Measurements from ENCODE around the gene BSDC1. TPM values are rescaled to one million over a fixed set of nuclear protein-coding genes. Genes with fewer than 3 reads are reported as not detected.

The BSDC1 gene
- total RNA-seq, 1 experiment from 2014 or later: 74.0 TPM

DNA sequence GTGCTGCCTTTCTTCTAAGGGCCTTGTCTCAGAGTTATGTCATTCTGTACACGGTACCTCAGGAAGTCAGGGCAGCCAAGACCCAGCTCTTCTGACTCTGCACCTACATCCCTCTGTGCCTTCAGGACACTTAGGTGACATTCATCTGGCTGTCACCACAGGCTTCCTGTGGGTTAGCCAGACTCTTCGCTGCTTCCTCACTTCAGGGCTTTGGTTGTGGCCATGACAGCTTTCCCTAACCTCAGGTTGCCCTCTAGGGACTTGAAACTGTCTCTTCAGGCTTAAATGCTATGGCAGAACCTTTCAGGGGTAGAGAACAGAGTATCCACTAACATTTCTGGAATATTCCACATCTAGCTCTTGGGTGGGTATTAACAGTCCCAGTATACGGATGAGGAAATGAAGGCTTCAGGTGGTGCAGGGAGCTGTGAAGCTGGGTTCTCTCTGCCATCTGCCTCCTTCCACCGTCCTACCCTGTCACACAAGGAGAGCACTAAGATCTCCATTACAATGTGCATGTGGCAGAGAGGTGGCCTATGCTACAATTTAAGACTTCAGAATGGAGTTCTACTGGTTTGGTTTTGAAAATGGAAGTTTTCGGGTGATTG lies 22.0 kb downstream of the BSDC1 start:
- Histone ChIP-seq H3K27me3 (ENCODE audit: insufficient read depth, low read depth) (no peaks in the 10 kb centered on the region), H2AFZ (no peak overlapping the region), H3K4me1 (replicated peaks; ENCODE audit: insufficient read depth) (no peaks in the 10 kb centered on the region), H4K20me1 (ENCODE audit: insufficient read depth) (peaks cover 5% of the 10 kb centered on the region; the same call in 1 of the 2 replicates), H3K9me3 (ENCODE audit: insufficient read depth, low read depth) (no peaks in the 10 kb centered on the region), H3K36me3 (ENCODE audit: low read depth) (peaks cover 41% of the 10 kb centered on the region), H3F3A (ENCODE audit: insufficient read depth, low read depth) (peaks cover 11% of the 10 kb centered on the region), H3K4me2 (no peak overlapping the region), H3K9me2 (ENCODE audit: insufficient read depth) (no peaks in the 10 kb centered on the region), H3K4me3 (no peak overlapping the region), H3K79me2 (ENCODE audit: low read depth) (no peaks in the 10 kb centered on the region), H3K27ac (no peak overlapping the region)
- ChIA-PET POLR2A (ENCODE audit: unreplicated experiment) (interaction anchor here (0.6 kb wide), 1 partner anchor 155 kb away, joined by 3 read pairs; no protein-coding TSS in a partner anchor), CTCF (interaction anchor here (0.6 kb wide), 1 partner anchor 499 kb away, joined by 3 read pairs; no protein-coding TSS in a partner anchor)
- no peak for DNase-seq
- intact Hi-C loops (cut with micrococcal nuclease; ENCODE audit: unreplicated experiment): no loop called here
- TF ChIP-seq, protein P1, sequence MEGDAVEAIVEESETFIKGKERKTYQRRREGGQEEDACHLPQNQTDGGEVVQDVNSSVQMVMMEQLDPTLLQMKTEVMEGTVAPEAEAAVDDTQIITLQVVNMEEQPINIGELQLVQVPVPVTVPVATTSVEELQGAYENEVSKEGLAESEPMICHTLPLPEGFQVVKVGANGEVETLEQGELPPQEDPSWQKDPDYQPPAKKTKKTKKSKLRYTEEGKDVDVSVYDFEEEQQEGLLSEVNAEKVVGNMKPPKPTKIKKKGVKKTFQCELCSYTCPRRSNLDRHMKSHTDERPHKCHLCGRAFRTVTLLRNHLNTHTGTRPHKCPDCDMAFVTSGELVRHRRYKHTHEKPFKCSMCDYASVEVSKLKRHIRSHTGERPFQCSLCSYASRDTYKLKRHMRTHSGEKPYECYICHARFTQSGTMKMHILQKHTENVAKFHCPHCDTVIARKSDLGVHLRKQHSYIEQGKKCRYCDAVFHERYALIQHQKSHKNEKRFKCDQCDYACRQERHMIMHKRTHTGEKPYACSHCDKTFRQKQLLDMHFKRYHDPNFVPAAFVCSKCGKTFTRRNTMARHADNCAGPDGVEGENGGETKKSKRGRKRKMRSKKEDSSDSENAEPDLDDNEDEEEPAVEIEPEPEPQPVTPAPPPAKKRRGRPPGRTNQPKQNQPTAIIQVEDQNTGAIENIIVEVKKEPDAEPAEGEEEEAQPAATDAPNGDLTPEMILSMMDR (conservative IDR thresholded peaks at IDR 0.05): no peak
- no peak for TF ChIP-seq EZH2 (IDR thresholded peaks at IDR 0.05; ENCODE audit: low read depth)
- no TSS peak for BruUV-seq (replicated peaks)

DNA sequence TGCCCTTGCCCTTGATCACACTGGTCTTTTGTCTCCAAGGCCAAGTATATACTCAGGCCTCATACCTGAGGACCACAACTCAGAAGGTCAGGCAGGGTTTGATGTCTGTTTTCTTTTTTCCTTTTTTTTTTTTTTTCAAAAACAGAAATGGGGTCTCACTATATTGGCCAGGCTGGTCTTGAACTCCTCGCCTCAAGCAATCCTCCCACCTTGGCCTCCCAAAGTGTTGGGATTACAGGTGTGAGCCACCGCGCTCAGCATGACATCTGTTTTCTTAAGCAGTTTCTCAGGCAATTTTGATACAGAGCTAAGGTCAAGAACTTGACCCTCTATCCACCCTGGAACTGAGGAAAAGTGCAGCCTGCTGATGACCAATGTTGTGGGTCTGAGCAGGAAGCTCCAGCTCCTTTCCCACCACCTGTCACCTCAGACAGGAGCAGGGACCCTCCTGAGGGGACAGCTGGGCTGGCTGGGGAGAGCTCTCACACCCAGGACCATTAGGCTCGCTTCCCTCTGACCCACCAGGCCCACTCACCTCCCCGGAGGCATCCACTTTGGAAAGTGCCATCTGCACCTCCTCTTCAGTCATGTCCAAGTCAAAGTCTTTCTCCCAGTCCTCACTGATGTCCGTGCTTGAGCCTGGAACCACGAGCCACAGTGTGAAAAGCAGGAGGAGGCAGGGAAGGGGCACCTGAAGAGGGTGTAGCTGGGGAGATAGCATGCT lies 26.2 kb downstream of the BSDC1 start:
- Histone ChIP-seq H3F3A (ENCODE audit: insufficient read depth, low read depth) (peaks cover 19% of the 10 kb centered on the region), H3K4me2 (no peak overlapping the region), H2AFZ (no peak overlapping the region), H3K27ac (no peak overlapping the region), H3K4me3 (no peak overlapping the region), H3K79me2 (ENCODE audit: low read depth) (no peaks in the 10 kb centered on the region), H3K36me3 (ENCODE audit: low read depth) (peaks cover 27% of the 10 kb centered on the region; the same call in 1 of the 2 replicates), H3K9me2 (ENCODE audit: insufficient read depth) (no peaks in the 10 kb centered on the region), H4K20me1 (ENCODE audit: insufficient read depth) (peaks cover 5% of the 10 kb centered on the region; the same call in 1 of the 2 replicates), H3K9me3 (ENCODE audit: insufficient read depth, low read depth) (no peaks in the 10 kb centered on the region), H3K27me3 (ENCODE audit: insufficient read depth, low read depth) (no peaks in the 10 kb centered on the region), H3K4me1 (replicated peaks; ENCODE audit: insufficient read depth) (no peaks in the 10 kb centered on the region)
- DNase-seq: no peak
- POLR2A ChIA-PET (ENCODE audit: unreplicated experiment): no interaction called here
- no TSS peak for BruUV-seq (replicated peaks)
- CTCF ChIA-PET: interaction anchor here (0.5 kb wide), 1 partner anchor 22 kb away, joined by 3 read pairs; no protein-coding TSS in a partner anchor
- intact Hi-C loops (cut with micrococcal nuclease; ENCODE audit: unreplicated experiment): no loop called here
- TF ChIP-seq, protein P1 (conservative IDR thresholded peaks at IDR 0.05): no peak
- no peak for TF ChIP-seq EZH2 (IDR thresholded peaks at IDR 0.05; ENCODE audit: low read depth)

DNA sequence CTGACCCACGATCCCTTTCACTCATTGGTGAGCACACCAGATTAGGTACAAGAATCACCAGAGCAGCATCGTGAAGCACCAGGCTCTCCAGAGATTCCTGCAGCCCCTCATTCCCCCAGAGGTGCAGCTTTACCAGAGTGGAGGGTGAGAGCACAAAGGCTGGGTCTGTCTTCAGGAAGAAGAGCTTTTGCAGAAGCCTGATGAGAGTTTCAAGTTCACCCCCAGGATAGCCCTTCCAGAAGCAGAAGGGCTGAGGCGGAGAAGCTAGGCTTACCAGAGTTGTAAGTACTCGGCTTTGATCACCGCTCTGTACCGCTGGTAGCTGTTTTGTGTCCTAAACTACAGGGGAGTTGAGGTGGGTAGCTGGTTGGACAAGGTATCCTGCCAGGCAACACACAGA lies 28.8 kb downstream of the BSDC1 start:
- H3K9me3 ChIP-seq (ENCODE audit: insufficient read depth, low read depth): no peaks in the 10 kb centered on the region
- no peak overlapping the region for H3K27ac ChIP-seq
- no peaks in the 10 kb centered on the region for H3K79me2 ChIP-seq (ENCODE audit: low read depth)
- no peaks in the 10 kb centered on the region for H3K9me2 ChIP-seq (ENCODE audit: insufficient read depth)
- CTCF ChIA-PET: no interaction called here
- no TSS peak for BruUV-seq (replicated peaks)
- DNase-seq: no peak
- peaks cover 18% of the 10 kb centered on the region; the same call in 1 of the 2 replicates for H3K36me3 ChIP-seq (ENCODE audit: low read depth)
- no peak overlapping the region for H3K4me2 ChIP-seq
- H3K4me3 ChIP-seq: no peak overlapping the region
- no peak overlapping the region for H2AFZ ChIP-seq
- TF ChIP-seq EZH2 (IDR thresholded peaks at IDR 0.05; ENCODE audit: low read depth): no peak
- TF ChIP-seq, protein P1 (conservative IDR thresholded peaks at IDR 0.05): no peak
- no peaks in the 10 kb centered on the region for H3K27me3 ChIP-seq (ENCODE audit: insufficient read depth, low read depth)
- no peaks in the 10 kb centered on the region; the same call in 1 of the 2 replicates for H4K20me1 ChIP-seq (ENCODE audit: insufficient read depth)
- intact Hi-C loops (cut with micrococcal nuclease; ENCODE audit: unreplicated experiment): no loop called here
- H3F3A ChIP-seq (ENCODE audit: insufficient read depth, low read depth): peaks cover 21% of the 10 kb centered on the region; the same call in 1 of the 2 replicates
- POLR2A ChIA-PET (ENCODE audit: unreplicated experiment): interaction anchor here (0.8 kb wide), 1 partner anchor 168 kb away, joined by 5 read pairs; no protein-coding TSS in a partner anchor
- no peaks in the 10 kb centered on the region for H3K4me1 ChIP-seq (replicated peaks; ENCODE audit: insufficient read depth)

Measured in PC-9 (cell line).